ENCODE results near the gene CORO7.

The CORO7 gene

DNA sequence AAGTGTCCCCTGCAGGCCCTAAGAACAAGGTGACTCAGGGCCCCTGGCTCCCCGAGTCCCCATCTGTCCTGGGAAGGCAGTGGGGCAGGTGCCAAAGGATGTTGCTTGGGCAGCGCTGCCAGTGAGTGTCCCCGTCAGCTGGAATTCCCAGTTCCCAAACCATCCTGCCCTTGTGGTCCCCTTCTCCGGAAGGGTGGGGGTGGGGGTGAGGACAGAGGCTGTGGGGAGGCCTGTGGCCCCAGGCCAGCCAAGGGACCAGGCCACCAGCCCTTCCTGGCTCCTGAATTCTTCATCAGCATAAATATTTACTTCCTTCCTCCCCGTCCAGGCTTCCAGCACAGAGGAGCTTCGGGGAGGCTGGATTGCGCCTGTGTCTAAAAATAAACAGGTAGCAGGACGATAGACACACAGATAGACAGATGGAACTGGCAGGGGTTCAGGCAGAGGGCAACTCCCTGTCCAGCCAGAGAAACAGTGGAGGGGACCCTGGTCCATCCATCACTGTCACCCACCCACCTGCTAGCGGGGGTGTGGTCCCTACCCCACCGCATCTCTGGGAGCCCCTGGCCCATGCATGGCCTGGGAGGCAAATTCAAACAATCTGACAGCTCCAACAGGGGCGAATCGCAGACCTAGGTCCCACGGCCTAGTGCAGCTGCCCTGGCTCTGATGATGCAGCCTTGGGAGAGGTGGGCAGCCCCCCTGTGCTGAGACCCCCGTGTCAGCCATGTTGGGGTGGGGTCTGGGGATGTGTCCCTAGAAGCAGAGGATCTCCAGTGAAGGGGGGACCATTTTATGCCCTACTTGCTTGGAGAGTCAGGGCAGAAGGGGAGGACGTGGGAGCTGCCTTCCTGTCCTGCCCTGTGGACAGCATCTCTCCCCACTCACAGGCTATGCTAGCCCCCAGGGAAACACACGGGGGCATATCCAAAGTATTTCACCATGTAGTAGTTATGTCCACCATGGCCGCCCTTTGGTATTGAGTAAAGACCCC, 87.3 kb downstream of the CORO7 start:
- Mint-ChIP-seq H3K4me3 (no peak overlapping the region), H3K27ac (no peak overlapping the region), H3K9me3 (no peaks in the 10 kb centered on the region), H3K36me3 (ENCODE audit: low read depth) (no peaks in the 10 kb centered on the region), H3K27me3 (ENCODE audit: low read depth) (peaks cover 15% of the 10 kb centered on the region), H3K4me1 (ENCODE audit: low read depth) (no peaks in the 10 kb centered on the region)

DNA sequence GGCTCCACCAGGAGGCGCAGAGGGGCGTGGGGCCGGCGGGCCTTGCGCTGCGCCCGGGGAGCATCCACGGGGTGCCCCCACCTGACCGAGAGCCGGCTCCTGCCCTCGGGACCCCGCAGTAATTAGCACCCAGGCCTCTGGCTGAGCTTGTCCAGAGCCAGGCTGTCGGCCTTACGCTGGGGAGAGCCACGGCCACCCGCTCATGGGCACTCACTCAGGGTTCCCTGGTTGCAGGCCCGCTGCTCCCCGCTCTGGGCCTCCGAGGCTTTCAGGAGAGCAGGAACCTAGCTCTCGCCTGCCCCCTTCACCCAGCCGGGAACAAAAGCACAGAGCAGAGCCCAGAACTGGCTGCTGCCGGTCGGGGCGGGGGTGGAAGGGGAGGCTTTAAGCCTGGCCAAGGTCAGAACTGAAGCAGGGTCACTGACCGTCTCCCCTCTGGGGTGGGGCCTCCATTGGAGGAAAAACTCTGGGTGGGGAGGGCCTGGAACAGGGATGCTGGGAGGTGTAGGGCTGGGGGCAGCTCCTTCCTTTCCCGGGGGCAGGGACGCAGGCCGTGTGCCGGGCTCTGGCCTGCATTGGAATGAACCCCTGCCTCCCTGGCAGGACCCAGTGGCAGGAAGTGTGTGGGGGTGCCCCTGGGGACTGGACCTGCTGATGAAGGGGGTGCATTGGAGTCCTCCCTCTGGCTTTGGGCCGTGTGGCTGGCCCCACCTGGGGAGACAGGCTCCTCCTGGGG, 88.2 kb downstream of the CORO7 start:
- Mint-ChIP-seq H3K36me3 (ENCODE audit: low read depth) (no peaks in the 10 kb centered on the region), H3K27ac (no peak overlapping the region), H3K4me1 (ENCODE audit: low read depth) (no peaks in the 10 kb centered on the region), H3K4me3 (no peak overlapping the region), H3K27me3 (ENCODE audit: low read depth) (peaks cover 15% of the 10 kb centered on the region), H3K9me3 (no peaks in the 10 kb centered on the region)

- Mint-ChIP-seq H3K36me3 (ENCODE audit: low read depth) (no peaks in the 10 kb centered on the region), H3K4me3 (no peak overlapping the region), H3K4me1 (ENCODE audit: low read depth) (no peaks in the 10 kb centered on the region), H3K9me3 (no peaks in the 10 kb centered on the region), H3K27ac (no peak overlapping the region), H3K27me3 (ENCODE audit: low read depth) (peaks cover 15% of the 10 kb centered on the region)
Observed at GRCh38 chr16:4327386-4328045, 88.9 kb downstream of the CORO7 start.

DNA sequence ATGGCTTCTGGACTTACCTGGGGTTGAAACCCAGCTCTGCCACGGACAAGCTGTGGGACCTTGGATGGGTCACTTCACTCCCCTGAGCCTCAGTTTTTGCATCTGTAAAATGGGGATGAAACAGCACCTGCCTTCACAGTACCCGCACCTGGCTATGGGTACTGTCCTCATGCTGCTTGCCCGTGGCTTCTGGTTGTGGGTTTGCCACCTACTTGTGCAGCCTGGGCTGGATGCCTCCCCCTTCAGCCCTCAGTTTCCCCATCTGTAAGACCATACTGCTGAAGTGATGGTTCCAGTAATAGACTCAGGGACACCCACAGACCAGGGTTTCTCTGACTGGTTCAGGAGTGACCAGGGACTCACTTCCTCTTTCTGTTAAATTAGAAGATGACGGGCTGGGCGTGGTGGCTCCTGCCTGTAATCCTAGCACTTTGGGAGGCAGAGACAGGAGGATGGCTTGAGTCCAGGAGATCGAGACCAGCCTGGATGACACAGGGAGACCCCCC, 91.1 kb downstream of the CORO7 start:
- H3K9me3 Mint-ChIP-seq = no peaks in the 10 kb centered on the region
- no peak overlapping the region for H3K4me3 Mint-ChIP-seq
- H3K36me3 Mint-ChIP-seq (ENCODE audit: low read depth) = no peaks in the 10 kb centered on the region
- H3K27me3 Mint-ChIP-seq (ENCODE audit: low read depth) = peaks cover 15% of the 10 kb centered on the region
- no peaks in the 10 kb centered on the region for H3K4me1 Mint-ChIP-seq (ENCODE audit: low read depth)
- no peak overlapping the region for H3K27ac Mint-ChIP-seq

DNA sequence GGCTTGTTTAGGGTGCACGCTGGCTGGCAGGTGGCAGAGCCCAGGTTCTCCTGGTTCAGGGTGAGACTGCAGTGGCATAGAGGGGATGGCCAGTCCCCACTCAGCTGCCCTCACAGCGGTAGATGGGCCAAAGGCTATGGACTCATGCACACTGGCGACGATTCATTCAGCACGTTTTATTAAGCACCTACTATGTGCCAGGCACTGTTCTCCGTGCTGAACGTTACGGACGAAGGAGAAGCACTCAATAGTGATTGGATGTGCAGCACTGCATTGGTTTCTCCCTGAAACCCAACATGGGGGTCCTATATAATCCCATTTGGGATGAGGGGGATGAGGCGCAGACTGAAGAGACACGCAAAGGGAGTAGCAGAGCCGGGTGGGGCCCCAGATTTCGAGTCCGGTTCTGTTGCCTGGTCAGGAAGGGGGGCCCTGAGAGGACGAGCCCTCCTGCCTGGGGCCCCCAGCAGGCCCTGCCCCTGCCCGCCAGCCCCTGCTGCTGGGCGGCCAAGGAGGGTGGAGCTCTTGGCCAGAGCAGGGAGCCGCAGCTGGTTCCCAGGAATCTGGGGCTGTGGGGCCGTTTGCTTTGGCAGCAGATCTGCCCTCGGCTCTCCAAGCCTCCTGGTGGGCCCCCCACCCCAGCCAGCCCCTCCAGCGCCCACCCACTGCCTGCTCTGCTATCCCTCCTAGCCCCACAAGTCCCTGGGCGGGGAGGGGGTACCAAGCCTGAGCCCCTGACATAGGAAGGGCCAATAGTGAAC, 91.7 kb downstream of the CORO7 start:
- no peak overlapping the region for H3K4me3 Mint-ChIP-seq
- no peaks in the 10 kb centered on the region for H3K9me3 Mint-ChIP-seq
- no peaks in the 10 kb centered on the region for H3K36me3 Mint-ChIP-seq (ENCODE audit: low read depth)
- H3K27me3 Mint-ChIP-seq (ENCODE audit: low read depth) = peaks cover 15% of the 10 kb centered on the region
- no peak overlapping the region for H3K27ac Mint-ChIP-seq
- no peaks in the 10 kb centered on the region for H3K4me1 Mint-ChIP-seq (ENCODE audit: low read depth)

- Mint-ChIP-seq H3K9me3 (no peaks in the 10 kb centered on the region), H3K27ac (no peak overlapping the region)
Observed at GRCh38 chr16:4323845-4324488, 92.4 kb downstream of the CORO7 start.

DNA sequence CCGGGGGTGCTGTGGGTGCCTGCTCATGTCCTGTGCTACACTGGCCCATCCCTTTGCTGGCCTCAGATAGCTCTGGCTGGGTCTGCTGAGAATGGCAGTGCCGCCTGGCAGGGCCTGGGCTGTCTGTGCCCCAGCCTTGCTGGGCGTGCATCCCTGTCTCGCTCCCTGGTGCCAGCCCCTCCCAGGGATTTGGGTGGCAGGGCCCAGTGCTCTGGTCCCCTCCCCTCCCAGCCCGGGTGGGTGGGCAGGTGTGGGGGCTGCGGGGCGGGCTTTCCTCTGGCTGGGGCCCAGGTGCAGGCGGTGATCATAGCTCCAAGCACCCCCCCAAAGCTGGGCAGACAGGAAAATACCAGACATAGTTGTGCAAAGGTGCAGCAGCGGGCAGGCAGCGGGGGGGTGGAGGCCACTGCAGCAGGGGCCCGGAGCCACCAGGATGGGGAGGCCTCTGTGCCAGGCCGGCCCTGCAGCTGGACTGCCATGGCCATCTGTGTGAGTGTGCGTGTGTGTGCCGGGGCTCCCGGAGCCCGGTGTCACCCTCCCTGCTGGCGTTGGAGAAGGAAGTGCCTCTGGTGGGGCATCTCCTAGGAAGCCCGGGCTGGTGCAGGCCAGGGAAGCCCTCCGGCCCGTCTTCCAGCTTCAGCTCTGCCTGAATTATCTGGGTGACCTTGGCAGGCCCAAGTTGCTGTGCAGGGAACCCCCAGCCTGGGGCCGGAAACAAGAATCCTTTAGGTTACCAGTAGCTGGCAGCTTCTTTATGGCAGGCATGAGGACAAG, 93.1 kb downstream of the CORO7 start:
- Mint-ChIP-seq H3K4me1 (ENCODE audit: low read depth) (peaks cover 6% of the 10 kb centered on the region), H3K9me3 (no peaks in the 10 kb centered on the region), H3K4me3 (no peak overlapping the region), H3K36me3 (ENCODE audit: low read depth) (no peaks in the 10 kb centered on the region), H3K27me3 (ENCODE audit: low read depth) (peaks cover 13% of the 10 kb centered on the region), H3K27ac (no peak overlapping the region)

More at GRCh38 chr16:4323845-4324488, 92.4 kb downstream of the CORO7 start:
- H3K4me1 Mint-ChIP-seq (ENCODE audit: low read depth) = peaks cover 6% of the 10 kb centered on the region
- H3K27me3 Mint-ChIP-seq (ENCODE audit: low read depth) = peaks cover 15% of the 10 kb centered on the region
- no peak overlapping the region for H3K4me3 Mint-ChIP-seq
- no peaks in the 10 kb centered on the region for H3K36me3 Mint-ChIP-seq (ENCODE audit: low read depth)

DNA sequence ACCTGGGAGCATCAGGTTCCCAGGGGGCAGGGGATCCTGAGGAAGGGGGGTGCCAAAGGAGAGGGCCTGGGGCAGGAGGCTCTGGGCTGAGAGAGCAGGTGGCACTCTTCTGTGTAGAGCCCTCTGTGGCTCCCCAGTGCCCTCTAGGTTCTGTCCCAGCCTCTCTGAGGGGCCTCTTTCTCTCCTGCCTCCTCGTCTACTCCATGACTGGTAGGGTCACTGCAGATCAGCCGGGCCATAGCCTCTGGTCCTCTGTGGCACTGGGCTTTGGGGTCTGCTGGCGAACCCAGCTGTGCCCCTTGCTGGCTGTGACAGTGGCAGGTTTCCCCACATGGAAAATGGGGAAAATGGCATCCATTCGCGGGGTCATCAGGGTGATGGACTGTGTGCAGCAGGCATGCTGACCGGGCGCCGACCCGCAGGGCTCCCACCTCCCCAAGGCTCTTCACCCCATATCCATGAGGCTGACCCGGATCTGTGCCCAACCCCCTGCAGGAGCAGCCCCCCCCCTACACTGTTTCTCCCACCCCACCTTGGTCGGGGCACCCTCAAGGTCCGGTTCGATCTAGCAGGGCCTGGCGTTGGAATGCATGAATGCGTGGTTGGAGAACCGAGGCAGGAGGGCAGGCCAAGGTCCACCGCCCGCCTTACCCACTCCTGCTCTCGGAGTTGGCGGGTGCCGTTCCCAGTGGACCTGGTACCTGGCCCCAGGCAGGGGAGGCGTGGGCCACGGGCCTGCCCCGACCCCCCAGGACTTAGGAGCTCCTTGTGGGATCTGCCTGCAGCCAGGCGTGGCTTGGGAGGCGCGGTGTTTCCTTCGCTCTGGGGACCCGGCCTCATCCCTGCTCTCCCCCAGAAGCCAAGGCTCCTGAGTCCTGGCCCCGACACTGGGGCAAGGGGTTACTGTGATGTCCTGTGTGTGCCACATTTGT, 94.0 kb downstream of the CORO7 start:
- no peak overlapping the region for H3K27ac Mint-ChIP-seq

GRCh38 chr16:4321286-4322120, 94.9 kb downstream of the CORO7 start:
- Mint-ChIP-seq H3K4me3 (no peak overlapping the region), H3K27ac (no peak overlapping the region), H3K27me3 (ENCODE audit: low read depth) (peaks cover 3% of the 10 kb centered on the region)

More for the DNA sequence above, 94.0 kb downstream of the CORO7 start:
- Mint-ChIP-seq H3K4me3 (no peak overlapping the region), H3K9me3 (no peaks in the 10 kb centered on the region), H3K36me3 (ENCODE audit: low read depth) (no peaks in the 10 kb centered on the region), H3K27me3 (ENCODE audit: low read depth) (peaks cover 9% of the 10 kb centered on the region), H3K4me1 (ENCODE audit: low read depth) (peaks cover 6% of the 10 kb centered on the region)

GRCh38 chr16:4320571-4321137, 95.7 kb downstream of the CORO7 start:
- H3K27ac Mint-ChIP-seq = no peak overlapping the region
- no peaks in the 10 kb centered on the region for H3K36me3 Mint-ChIP-seq (ENCODE audit: low read depth)
- peaks cover 6% of the 10 kb centered on the region for H3K4me1 Mint-ChIP-seq (ENCODE audit: low read depth)
- H3K4me3 Mint-ChIP-seq = no peak overlapping the region
- H3K9me3 Mint-ChIP-seq = no peaks in the 10 kb centered on the region
- H3K27me3 Mint-ChIP-seq (ENCODE audit: low read depth) = no peaks in the 10 kb centered on the region

More at GRCh38 chr16:4321286-4322120, 94.9 kb downstream of the CORO7 start:
- Mint-ChIP-seq H3K4me1 (ENCODE audit: low read depth) (peaks cover 6% of the 10 kb centered on the region), H3K9me3 (no peaks in the 10 kb centered on the region), H3K36me3 (ENCODE audit: low read depth) (no peaks in the 10 kb centered on the region)
